GM12878 (cell line): Measurements from ENCODE around the gene LIG3.

ENCODE experiments used
- CHD4 ChIP-seq: fragments of 200-600 bp; sonication (generic); IDR thresholded peaks from 2 replicates; pipeline ENCODE4 v1.6.1; 2016; ENCODE audit warnings: mild to moderate bottlenecking
- EP300 ChIP-seq, 2 experiments: fragments of 150-350 bp in 1 of 2; IDR thresholded peaks; 2 replicates each; pipeline ENCODE4 v1.6.1; 2011 to 2012; ENCODE audit warnings: low read depth in 2 of 2, low read length in 2 of 2, borderline replicate concordance in 1 of 2, improper control_type of control experiment in 1 of 2, inconsistent platforms in 1 of 2; ENCODE audit not compliant: control insufficient read depth in 1 of 2
- ESRRA ChIP-seq: IDR thresholded peaks from 2 replicates; pipeline ENCODE4 v1.6.1; 2012; ENCODE audit warnings: mild to moderate bottlenecking, low read length, improper control_type of control experiment
- EZH2 ChIP-seq: IDR thresholded peaks from 2 replicates; pipeline ENCODE4 v1.6.1; 2012; ENCODE audit warnings: low read depth, mild to moderate bottlenecking, control low read depth, inconsistent platforms, low read length, borderline replicate concordance; ENCODE audit not compliant: control insufficient read depth
- MEF2A ChIP-seq: IDR thresholded peaks from 2 replicates; pipeline ENCODE4 v1.6.1; 2011; ENCODE audit warnings: low read depth, mild to moderate bottlenecking, low read length, moderate library complexity; ENCODE audit not compliant: insufficient read depth
- POLR2AphosphoS5 ChIP-seq: IDR thresholded peaks from 2 replicates; pipeline ENCODE4 v1.6.1; 2011; ENCODE audit warnings: mild to moderate bottlenecking, low read length, inconsistent platforms
- SIN3A ChIP-seq: IDR thresholded peaks from 2 replicates; pipeline ENCODE4 v1.6.1; 2012; ENCODE audit warnings: low read depth, low read length, improper control_type of control experiment
- SMAD1 ChIP-seq: fragments of 450-650 bp; IDR thresholded peaks from 2 replicates; pipeline ENCODE4 v1.6.1; 2018; ENCODE audit warnings: mild to moderate bottlenecking, low read depth; ENCODE audit not compliant: partially characterized antibody
- STAT1 ChIP-seq: fragments of 450-650 bp; conservative IDR thresholded peaks from 2 replicates; pipeline ENCODE4 v1.6.1; 2014; ENCODE audit warnings: antibody characterized with exemption, mild to moderate bottlenecking
- YY1 ChIP-seq: IDR thresholded peaks from 2 replicates; pipeline ENCODE4 v1.6.1; 2011; ENCODE audit warnings: low read depth, mild to moderate bottlenecking, low read length
- TF ChIP-seq, protein P1 (sequence below), 3 experiments: IDR thresholded peaks in 2 of 3; conservative IDR thresholded peaks in 1 of 3; 2 replicates each; pipeline ENCODE4 v1.5.1; 2011; ENCODE audit warnings: low read depth in 3 of 3, low read length in 3 of 3, mild to moderate bottlenecking in 3 of 3, control low read depth in 2 of 3, moderate library complexity in 2 of 3, inconsistent platforms in 1 of 3, mixed read lengths in 1 of 3; ENCODE audit not compliant: control insufficient read depth in 2 of 3, insufficient read depth in 1 of 3; ENCODE audit errors: extremely low read depth in 1 of 3
- TF ChIP-seq, protein P2 (sequence below): IDR thresholded peaks from 2 replicates; pipeline ENCODE4 v1.6.1; 2012; ENCODE audit warnings: low read depth, low read length, improper control_type of control experiment
- TF ChIP-seq, protein P3 (sequence below): fragments of 450-650 bp; formaldehyde crosslinking; IDR thresholded peaks from 2 replicates; pipeline ENCODE4 v1.4.0; 2022; ENCODE audit warnings: mild to moderate bottlenecking, moderate library complexity

DNA sequence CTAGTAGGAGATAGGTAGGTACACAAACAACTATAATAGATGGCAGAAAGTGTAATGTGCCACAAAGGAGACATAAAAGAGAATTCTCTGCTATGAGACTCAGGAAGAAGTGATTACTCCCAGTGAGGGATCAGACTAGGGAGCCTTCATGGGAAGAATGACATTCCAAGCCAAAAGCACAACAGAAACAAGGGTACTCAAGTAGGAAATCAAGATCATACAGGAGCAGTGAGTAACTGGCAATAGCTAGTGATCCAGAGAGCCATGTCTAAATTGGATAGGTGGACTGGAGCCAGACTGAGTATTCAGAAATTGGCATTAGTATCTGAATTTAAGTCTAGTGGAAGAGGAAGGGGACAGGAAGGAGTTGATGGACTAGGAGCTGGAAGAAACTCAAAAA, 72.5 kb downstream of the LIG3 start:
- TF ChIP-seq, protein P1, sequence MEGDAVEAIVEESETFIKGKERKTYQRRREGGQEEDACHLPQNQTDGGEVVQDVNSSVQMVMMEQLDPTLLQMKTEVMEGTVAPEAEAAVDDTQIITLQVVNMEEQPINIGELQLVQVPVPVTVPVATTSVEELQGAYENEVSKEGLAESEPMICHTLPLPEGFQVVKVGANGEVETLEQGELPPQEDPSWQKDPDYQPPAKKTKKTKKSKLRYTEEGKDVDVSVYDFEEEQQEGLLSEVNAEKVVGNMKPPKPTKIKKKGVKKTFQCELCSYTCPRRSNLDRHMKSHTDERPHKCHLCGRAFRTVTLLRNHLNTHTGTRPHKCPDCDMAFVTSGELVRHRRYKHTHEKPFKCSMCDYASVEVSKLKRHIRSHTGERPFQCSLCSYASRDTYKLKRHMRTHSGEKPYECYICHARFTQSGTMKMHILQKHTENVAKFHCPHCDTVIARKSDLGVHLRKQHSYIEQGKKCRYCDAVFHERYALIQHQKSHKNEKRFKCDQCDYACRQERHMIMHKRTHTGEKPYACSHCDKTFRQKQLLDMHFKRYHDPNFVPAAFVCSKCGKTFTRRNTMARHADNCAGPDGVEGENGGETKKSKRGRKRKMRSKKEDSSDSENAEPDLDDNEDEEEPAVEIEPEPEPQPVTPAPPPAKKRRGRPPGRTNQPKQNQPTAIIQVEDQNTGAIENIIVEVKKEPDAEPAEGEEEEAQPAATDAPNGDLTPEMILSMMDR (IDR thresholded peaks at IDR 0.05 in 2 of 3, conservative IDR thresholded peaks at IDR 0.05 in 1 of 3; ENCODE audit: control insufficient read depth in 2 of 3, extremely low read depth in 1 of 3, insufficient read depth in 1 of 3, low read depth in 3 of 3, low read length in 3 of 3): no peak
- TF ChIP-seq SMAD1 (no peak), EZH2 (no peak), ESRRA (no peak), YY1 (no peak), POLR2AphosphoS5 (no peak), CHD4 (no peak), SIN3A (no peak), STAT1 (no peak), EP300 (IDR thresholded peaks at IDR 0.05; ENCODE audit: borderline replicate concordance in 1 of 2, control insufficient read depth in 1 of 2, low read depth in 2 of 2, low read length in 2 of 2) (no peak), MEF2A (no peak)
- TF ChIP-seq, protein P2, sequence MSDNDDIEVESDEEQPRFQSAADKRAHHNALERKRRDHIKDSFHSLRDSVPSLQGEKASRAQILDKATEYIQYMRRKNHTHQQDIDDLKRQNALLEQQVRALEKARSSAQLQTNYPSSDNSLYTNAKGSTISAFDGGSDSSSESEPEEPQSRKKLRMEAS: no peak
- TF ChIP-seq, protein P3, sequence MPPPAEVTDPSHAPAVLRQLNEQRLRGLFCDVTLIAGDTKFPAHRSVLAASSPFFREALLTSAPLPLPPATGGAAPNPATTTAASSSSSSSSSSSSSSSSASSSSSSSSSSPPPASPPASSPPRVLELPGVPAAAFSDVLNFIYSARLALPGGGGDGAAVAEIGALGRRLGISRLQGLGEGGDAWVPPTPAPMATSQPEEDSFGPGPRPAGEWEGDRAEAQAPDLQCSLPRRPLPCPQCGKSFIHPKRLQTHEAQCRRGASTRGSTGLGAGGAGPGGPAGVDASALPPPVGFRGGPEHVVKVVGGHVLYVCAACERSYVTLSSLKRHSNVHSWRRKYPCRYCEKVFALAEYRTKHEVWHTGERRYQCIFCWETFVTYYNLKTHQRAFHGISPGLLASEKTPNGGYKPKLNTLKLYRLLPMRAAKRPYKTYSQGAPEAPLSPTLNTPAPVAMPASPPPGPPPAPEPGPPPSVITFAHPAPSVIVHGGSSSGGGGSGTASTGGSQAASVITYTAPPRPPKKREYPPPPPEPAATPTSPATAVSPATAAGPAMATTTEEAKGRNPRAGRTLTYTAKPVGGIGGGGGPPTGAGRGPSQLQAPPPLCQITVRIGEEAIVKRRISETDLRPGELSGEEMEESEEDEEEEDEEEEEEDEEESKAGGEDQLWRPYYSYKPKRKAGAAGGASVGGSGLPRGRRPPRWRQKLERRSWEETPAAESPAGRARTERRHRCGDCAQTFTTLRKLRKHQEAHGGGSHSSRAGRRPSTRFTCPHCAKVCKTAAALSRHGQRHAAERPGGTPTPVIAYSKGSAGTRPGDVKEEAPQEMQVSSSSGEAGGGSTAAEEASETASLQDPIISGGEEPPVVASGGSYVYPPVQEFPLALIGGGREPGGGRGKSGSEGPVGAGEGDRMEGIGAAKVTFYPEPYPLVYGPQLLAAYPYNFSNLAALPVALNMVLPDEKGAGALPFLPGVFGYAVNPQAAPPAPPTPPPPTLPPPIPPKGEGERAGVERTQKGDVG (CRISPR knock-in tag): no peak
